DOHH2 (cell line): ENCODE data around the gene TEX52.

ENCODE experiments used
- H3F3A ChIP-seq: fragments of 200-600 bp; sonication (generic), shearing (Covaris generic); 2 replicates; pipeline ENCODE4 v1.6.0; 2016; ENCODE audit warnings: antibody characterized with exemption, mild to moderate bottlenecking; ENCODE audit not compliant: control insufficient read depth, insufficient read depth
- H3K27ac ChIP-seq: fragments of 200-600 bp; sonication (generic); 2 replicates; pipeline ENCODE4 v1.5.1; 2014; ENCODE audit warnings: low read depth, mild to moderate bottlenecking, low read length, moderate library complexity
- H3K27me3 ChIP-seq: fragments of 200-600 bp; sonication (generic); 2 replicates; pipeline ENCODE4 v1.6.1; 2014; ENCODE audit warnings: mild to moderate bottlenecking, low read length, mixed read lengths; ENCODE audit not compliant: control insufficient read depth
- H3K36me3 ChIP-seq: fragments of 200-600 bp; sonication (generic); 2 replicates; pipeline ENCODE4 v1.6.1; 2014; ENCODE audit warnings: mild to moderate bottlenecking, low read length, moderate library complexity, mixed read lengths; ENCODE audit not compliant: control insufficient read depth
- H3K4me1 ChIP-seq: fragments of 200-600 bp; sonication (generic); 2 replicates; pipeline ENCODE4 v1.6.1; 2014; ENCODE audit warnings: mild to moderate bottlenecking, low read length, mixed read lengths; ENCODE audit not compliant: control insufficient read depth
- H3K4me2 ChIP-seq: fragments of 200-600 bp; sonication (generic); 2 replicates; pipeline ENCODE4 v1.6.0; 2014; ENCODE audit warnings: mild to moderate bottlenecking, low read length, moderate library complexity
- H3K4me3 ChIP-seq: fragments of 200-600 bp; sonication (generic); 2 replicates; pipeline ENCODE4 v1.5.1; 2014; ENCODE audit warnings: mild to moderate bottlenecking, low read length, mixed read lengths
- H3K79me2 ChIP-seq: fragments of 200-600 bp; sonication (generic); 2 replicates; pipeline ENCODE4 v1.6.1; 2014; ENCODE audit warnings: mild to moderate bottlenecking, low read length, mixed read lengths; ENCODE audit not compliant: control insufficient read depth
- H3K9me2 ChIP-seq: fragments of 200-600 bp; sonication (generic); replicated peaks from 2 replicates; pipeline ENCODE4 v1.6.1; 2014; ENCODE audit warnings: mild to moderate bottlenecking, low read length, mixed read lengths; ENCODE audit not compliant: control insufficient read depth
- H3K9me3 ChIP-seq: fragments of 200-600 bp; sonication (generic); 2 replicates; pipeline ENCODE4 v1.6.1; 2014; ENCODE audit warnings: antibody characterized with exemption, low read length, mixed read lengths; ENCODE audit not compliant: control insufficient read depth, insufficient read depth
- H4K20me1 ChIP-seq: fragments of 200-600 bp; sonication (generic); 2 replicates; pipeline ENCODE4 v1.6.0; 2014; ENCODE audit warnings: low read depth, mild to moderate bottlenecking, antibody characterized with exemption, low read length, moderate library complexity; ENCODE audit not compliant: control insufficient read depth, insufficient read depth
- CTCF ChIP-seq: fragments of 200-600 bp; sonication (generic); IDR thresholded peaks from one replicate; pipeline ENCODE4 v1.5.1; 2014; ENCODE audit warnings: antibody characterized with exemption, mild to moderate bottlenecking, low read depth, low read length; ENCODE audit not compliant: poor library complexity, severe bottlenecking
- EZH2phosphoT487 ChIP-seq: fragments of 200-600 bp; sonication (generic); IDR thresholded peaks from 2 replicates; pipeline ENCODE4 v1.6.1; 2017; ENCODE audit warnings: borderline replicate concordance, mild to moderate bottlenecking, antibody characterized with exemption, low read length, moderate library complexity, mixed read lengths

The TEX52 gene

GRCh38 chr12:2884810-2885209 is 28.0 kb upstream of the TEX52 start:
- peaks cover 10% of the 10 kb centered on the region for H3K4me1 ChIP-seq
- H3F3A ChIP-seq, result peaks cover 9% of the 10 kb centered on the region; the same call in 1 of the 2 replicates

GRCh38 chr12:2879853-2880252 is 23.0 kb upstream of the TEX52 start:
- no peak overlapping the region for H3K4me3 ChIP-seq
- H3K79me2 ChIP-seq, result peaks cover 93% of the 10 kb centered on the region
- H3K9me2 ChIP-seq, result no peaks in the 10 kb centered on the region
- peaks cover 26% of the 10 kb centered on the region for H3K4me1 ChIP-seq
- H3K27ac ChIP-seq, result no peak overlapping the region
- peaks cover 3% of the 10 kb centered on the region; the same call in 1 of the 2 replicates for H3F3A ChIP-seq
- TF ChIP-seq EZH2phosphoT487 (no peak), CTCF (no peak)
- H3K36me3 ChIP-seq, result peaks cover 31% of the 10 kb centered on the region
- 0 out of 2 replicates have a peak, but pooled peaks cover 4% of the 10 kb centered on the region for H4K20me1 ChIP-seq
- no peaks in the 10 kb centered on the region for H3K9me3 ChIP-seq
- H3K4me2 ChIP-seq, result no peak overlapping the region
- H3K27me3 ChIP-seq, result no peaks in the 10 kb centered on the region

More at GRCh38 chr12:2884810-2885209, 28.0 kb upstream of the TEX52 start:
- Histone ChIP-seq H3K9me2 (no peaks in the 10 kb centered on the region), H4K20me1 (no peaks in the 10 kb centered on the region), H3K27me3 (no peaks in the 10 kb centered on the region), H3K4me3 (no peak overlapping the region), H3K4me2 (no peak overlapping the region; the same call in 1 of the 2 replicates), H3K36me3 (peaks cover 40% of the 10 kb centered on the region), H3K27ac (no peak overlapping the region), H3K9me3 (no peaks in the 10 kb centered on the region), H3K79me2 (peaks cover 51% of the 10 kb centered on the region)
- TF ChIP-seq CTCF, result no peak

GRCh38 chr12:2877953-2878732 is 21.3 kb upstream of the TEX52 start:
- no peaks in the 10 kb centered on the region for H3K9me2 ChIP-seq
- 0 out of 2 replicates have a peak, but pooled peaks cover 4% of the 10 kb centered on the region for H4K20me1 ChIP-seq
- no peak for TF ChIP-seq EZH2phosphoT487
- TF ChIP-seq CTCF, result no peak
- H3K36me3 ChIP-seq, result peaks cover 40% of the 10 kb centered on the region
- no peaks in the 10 kb centered on the region for H3K9me3 ChIP-seq
- peaks cover 3% of the 10 kb centered on the region; the same call in 1 of the 2 replicates for H3F3A ChIP-seq
- H3K4me3 ChIP-seq, result peak overlapping the region; percentile 90
- H3K27me3 ChIP-seq, result no peaks in the 10 kb centered on the region
- H3K27ac ChIP-seq, result peak overlapping the region; percentile 75
- H3K79me2 ChIP-seq, result peaks cover 99% of the 10 kb centered on the region
- peak overlapping the region; percentile 75 for H3K4me2 ChIP-seq
- H3K4me1 ChIP-seq, result peaks cover 23% of the 10 kb centered on the region
